ENCODE results near the gene PDE8A. TPM values are rescaled to one million over a fixed set of nuclear protein-coding genes. Genes with fewer than 3 reads are reported as not detected.

PDE8A gene
- 2.3 and 7.2 TPM in 2 replicates for total RNA-seq (2014; rRNA removed; shearing (Covaris generic))

DNA sequence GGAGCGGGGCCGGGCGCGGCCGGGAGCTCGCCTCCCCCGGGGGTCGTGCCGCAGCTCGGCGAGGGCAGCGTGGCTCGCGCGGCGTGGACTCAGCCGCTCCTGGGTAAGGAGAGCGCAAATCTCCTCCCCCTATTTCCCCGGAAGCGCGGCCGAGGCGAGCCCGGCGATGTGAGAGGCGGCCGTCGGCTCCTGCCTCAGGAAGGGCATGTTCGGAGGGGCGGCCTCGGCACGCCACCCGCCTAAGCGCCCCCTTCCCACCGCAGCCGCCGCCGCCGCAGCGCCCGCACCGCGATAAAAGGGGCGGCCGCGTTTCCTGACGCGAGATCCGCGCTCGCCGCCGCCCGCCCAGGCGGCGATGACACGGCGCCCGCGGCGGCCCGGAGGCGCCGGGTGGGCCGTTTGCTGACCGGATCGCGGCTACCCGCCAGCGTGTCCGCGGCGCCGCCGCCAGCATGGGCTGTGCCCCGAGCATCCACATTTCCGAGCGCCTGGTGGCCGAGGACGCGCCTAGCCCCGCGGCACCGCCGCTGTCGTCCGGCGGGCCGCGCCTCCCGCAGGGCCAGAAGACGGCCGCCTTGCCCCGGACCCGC, at the start of gene PDE8A:
PDE8A (plus strand) TSS at position 146 of the 590 bp plus-strand sequence; CDS start at position 453, 307 bp downstream.
- Histone ChIP-seq H3K27me3 (ENCODE audit: control insufficient read depth, insufficient read depth, low read length) (peaks cover 47% of the 10 kb centered on the region), H3K36me3 (replicated peaks; ENCODE audit: control insufficient read depth, insufficient read depth, low read length) (no peaks in the 10 kb centered on the region), H3K4me3 (ENCODE audit: insufficient read depth, low read depth, low read length) (peak within 1 kb of the TSS; percentile 82)
- DNase-seq: peak; percentile 83

- Histone ChIP-seq H3K27me3 (ENCODE audit: control insufficient read depth, insufficient read depth, low read length) (no peaks in the 10 kb centered on the region), H3K36me3 (replicated peaks; ENCODE audit: control insufficient read depth, insufficient read depth, low read length) (no peaks in the 10 kb centered on the region), H3K4me3 (ENCODE audit: insufficient read depth, low read depth, low read length) (no peak overlapping the region)
- peak; percentile 74 for DNase-seq
Measured at GRCh38 chr15:84934942-84935729, 46.5 kb upstream of the PDE8A start.

- no peak for DNase-seq
- Histone ChIP-seq H3K36me3 (replicated peaks; ENCODE audit: control insufficient read depth, insufficient read depth, low read length) (no peaks in the 10 kb centered on the region), H3K4me3 (ENCODE audit: insufficient read depth, low read depth, low read length) (no peak overlapping the region), H3K27me3 (ENCODE audit: control insufficient read depth, insufficient read depth, low read length) (no peaks in the 10 kb centered on the region)
Measured at GRCh38 chr15:84937144-84937543, 44.5 kb upstream of the PDE8A start.

GRCh38 chr15:84938726-84939125, 42.9 kb upstream of the PDE8A start:
- no peak overlapping the region for H3K4me3 ChIP-seq (ENCODE audit: insufficient read depth, low read depth, low read length)
- no peaks in the 10 kb centered on the region for H3K36me3 ChIP-seq (replicated peaks; ENCODE audit: control insufficient read depth, insufficient read depth, low read length)
- H3K27me3 ChIP-seq (ENCODE audit: control insufficient read depth, insufficient read depth, low read length): no peaks in the 10 kb centered on the region
- no peak for DNase-seq

- Histone ChIP-seq H3K27me3 (ENCODE audit: control insufficient read depth, insufficient read depth, low read length) (no peaks in the 10 kb centered on the region), H3K36me3 (replicated peaks; ENCODE audit: control insufficient read depth, insufficient read depth, low read length) (no peaks in the 10 kb centered on the region), H3K4me3 (ENCODE audit: insufficient read depth, low read depth, low read length) (no peak overlapping the region)
- DNase-seq: no peak
Measured at GRCh38 chr15:84940399-84940798, 41.3 kb upstream of the PDE8A start.

- H3K4me3 ChIP-seq (ENCODE audit: insufficient read depth, low read depth, low read length): no peak overlapping the region
- H3K36me3 ChIP-seq (replicated peaks; ENCODE audit: control insufficient read depth, insufficient read depth, low read length): no peaks in the 10 kb centered on the region
- H3K27me3 ChIP-seq (ENCODE audit: control insufficient read depth, insufficient read depth, low read length): no peaks in the 10 kb centered on the region
- no peak for DNase-seq
Measured at GRCh38 chr15:84942456-84942855, 39.2 kb upstream of the PDE8A start.

DNA sequence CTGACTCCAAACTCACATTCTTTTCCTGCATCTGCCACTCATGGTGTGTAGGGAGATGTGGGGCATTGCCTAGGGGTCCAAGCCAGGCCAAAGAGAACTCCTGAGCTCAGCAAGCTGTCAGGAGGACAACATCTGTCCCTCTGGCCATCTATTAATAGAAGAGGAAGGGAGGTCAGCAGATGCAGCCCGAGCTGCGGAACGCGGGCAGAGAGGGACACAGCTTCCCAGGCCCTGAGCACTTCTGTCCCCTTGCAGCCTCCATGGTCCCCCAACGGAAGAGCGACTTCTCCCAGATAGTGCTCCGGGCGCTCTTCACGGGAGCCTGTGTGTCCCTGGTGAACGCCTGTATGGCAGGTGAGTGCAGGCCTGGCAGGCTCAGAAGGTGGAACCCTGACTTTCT, 37.3 kb upstream of the PDE8A start:
- Histone ChIP-seq H3K4me3 (ENCODE audit: insufficient read depth, low read depth, low read length) (no peak overlapping the region), H3K36me3 (replicated peaks; ENCODE audit: control insufficient read depth, insufficient read depth, low read length) (no peaks in the 10 kb centered on the region), H3K27me3 (ENCODE audit: control insufficient read depth, insufficient read depth, low read length) (no peaks in the 10 kb centered on the region)
- DNase-seq: no peak

DNA sequence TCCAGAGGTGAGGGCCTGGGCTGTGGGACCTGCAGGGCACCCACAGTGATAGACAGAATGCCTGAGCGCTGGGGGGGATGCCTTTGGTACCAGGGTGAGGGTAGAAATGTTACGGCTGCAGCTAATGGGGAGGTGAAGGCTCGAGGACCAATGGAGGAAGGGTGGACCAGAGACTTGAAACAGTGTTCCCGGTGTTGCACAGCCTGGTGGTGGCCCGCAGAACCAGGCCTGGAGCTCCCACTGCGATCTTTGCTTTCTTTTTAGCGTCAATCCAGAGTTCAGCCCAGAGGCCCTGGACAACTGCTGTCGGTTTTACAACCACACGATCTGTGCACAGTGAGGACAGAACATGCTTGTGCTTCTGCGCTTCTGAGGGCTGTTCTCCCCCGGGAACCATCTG, 36.8 kb upstream of the PDE8A start:
- no peak overlapping the region for H3K4me3 ChIP-seq (ENCODE audit: insufficient read depth, low read depth, low read length)
- no peaks in the 10 kb centered on the region for H3K27me3 ChIP-seq (ENCODE audit: control insufficient read depth, insufficient read depth, low read length)
- no peak for DNase-seq
- H3K36me3 ChIP-seq (replicated peaks; ENCODE audit: control insufficient read depth, insufficient read depth, low read length): no peaks in the 10 kb centered on the region

DNA sequence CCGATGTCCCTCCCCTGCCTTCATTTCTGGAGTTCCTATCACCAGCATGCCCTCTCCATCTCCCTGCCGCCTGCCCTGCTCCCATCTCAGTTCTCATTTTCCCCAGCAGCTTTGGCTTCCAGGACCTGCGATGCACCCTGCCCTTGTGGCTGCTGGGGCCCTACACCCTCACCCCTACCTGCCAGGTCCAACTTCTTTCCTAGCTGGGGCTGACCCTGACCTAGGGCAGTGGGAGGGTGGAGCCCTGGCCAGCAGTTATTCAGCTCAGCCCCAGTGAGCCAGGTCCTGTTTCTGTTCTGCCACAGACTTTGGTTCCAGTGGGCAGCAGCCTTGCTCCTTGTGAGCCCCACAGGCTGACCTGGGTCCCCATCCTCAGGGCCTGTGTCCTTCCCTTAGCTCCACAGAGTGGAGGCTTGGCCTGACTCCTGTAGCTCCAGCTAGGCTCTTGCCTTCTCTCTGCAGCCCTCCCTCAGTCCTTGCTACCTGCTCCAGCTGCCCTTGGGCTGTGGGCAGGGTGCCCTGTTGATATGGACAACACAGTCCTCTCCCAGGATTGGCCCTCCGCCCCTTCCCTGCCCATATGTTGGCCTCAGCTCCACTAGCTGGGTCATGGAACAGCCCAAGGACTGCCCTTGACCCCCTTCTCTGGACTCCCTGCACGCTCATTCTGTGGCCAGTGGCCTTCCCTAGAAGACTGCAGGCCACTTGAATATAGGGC, 34.7 kb upstream of the PDE8A start:
- Histone ChIP-seq H3K4me3 (ENCODE audit: insufficient read depth, low read depth, low read length) (no peak overlapping the region), H3K36me3 (replicated peaks; ENCODE audit: control insufficient read depth, insufficient read depth, low read length) (no peaks in the 10 kb centered on the region), H3K27me3 (ENCODE audit: control insufficient read depth, insufficient read depth, low read length) (no peaks in the 10 kb centered on the region)
- no peak for DNase-seq

- no peaks in the 10 kb centered on the region for H3K27me3 ChIP-seq (ENCODE audit: control insufficient read depth, insufficient read depth, low read length)
- no peak overlapping the region for H3K4me3 ChIP-seq (ENCODE audit: insufficient read depth, low read depth, low read length)
- H3K36me3 ChIP-seq (replicated peaks; ENCODE audit: control insufficient read depth, insufficient read depth, low read length): no peaks in the 10 kb centered on the region
- DNase-seq: no peak
Measured at GRCh38 chr15:84947947-84948830, 33.5 kb upstream of the PDE8A start.

- Histone ChIP-seq H3K27me3 (ENCODE audit: control insufficient read depth, insufficient read depth, low read length) (no peaks in the 10 kb centered on the region), H3K4me3 (ENCODE audit: insufficient read depth, low read depth, low read length) (no peak overlapping the region), H3K36me3 (replicated peaks; ENCODE audit: control insufficient read depth, insufficient read depth, low read length) (no peaks in the 10 kb centered on the region)
- no peak for DNase-seq
Measured at GRCh38 chr15:84949043-84949442, 32.6 kb upstream of the PDE8A start.

GRCh38 chr15:84949845-84950569, 31.6 kb upstream of the PDE8A start:
- Histone ChIP-seq H3K36me3 (replicated peaks; ENCODE audit: control insufficient read depth, insufficient read depth, low read length) (no peaks in the 10 kb centered on the region), H3K4me3 (ENCODE audit: insufficient read depth, low read depth, low read length) (no peak overlapping the region), H3K27me3 (ENCODE audit: control insufficient read depth, insufficient read depth, low read length) (no peaks in the 10 kb centered on the region)
- DNase-seq: no peak

GRCh38 chr15:84950570-84951111, 31.0 kb upstream of the PDE8A start:
- H3K36me3 ChIP-seq (replicated peaks; ENCODE audit: control insufficient read depth, insufficient read depth, low read length): no peaks in the 10 kb centered on the region
- no peak overlapping the region for H3K4me3 ChIP-seq (ENCODE audit: insufficient read depth, low read depth, low read length)
- no peaks in the 10 kb centered on the region for H3K27me3 ChIP-seq (ENCODE audit: control insufficient read depth, insufficient read depth, low read length)
- no peak for DNase-seq
